ENCODE results near the gene OSM. TPM values are rescaled to one million over a fixed set of nuclear protein-coding genes. Genes with fewer than 3 reads are reported as not detected.

Gene OSM
- polyA plus RNA-seq, 1 donor (not counting 4 experiments of a cell fraction or from before 2014, with no cell fraction given) = not detected

DNA sequence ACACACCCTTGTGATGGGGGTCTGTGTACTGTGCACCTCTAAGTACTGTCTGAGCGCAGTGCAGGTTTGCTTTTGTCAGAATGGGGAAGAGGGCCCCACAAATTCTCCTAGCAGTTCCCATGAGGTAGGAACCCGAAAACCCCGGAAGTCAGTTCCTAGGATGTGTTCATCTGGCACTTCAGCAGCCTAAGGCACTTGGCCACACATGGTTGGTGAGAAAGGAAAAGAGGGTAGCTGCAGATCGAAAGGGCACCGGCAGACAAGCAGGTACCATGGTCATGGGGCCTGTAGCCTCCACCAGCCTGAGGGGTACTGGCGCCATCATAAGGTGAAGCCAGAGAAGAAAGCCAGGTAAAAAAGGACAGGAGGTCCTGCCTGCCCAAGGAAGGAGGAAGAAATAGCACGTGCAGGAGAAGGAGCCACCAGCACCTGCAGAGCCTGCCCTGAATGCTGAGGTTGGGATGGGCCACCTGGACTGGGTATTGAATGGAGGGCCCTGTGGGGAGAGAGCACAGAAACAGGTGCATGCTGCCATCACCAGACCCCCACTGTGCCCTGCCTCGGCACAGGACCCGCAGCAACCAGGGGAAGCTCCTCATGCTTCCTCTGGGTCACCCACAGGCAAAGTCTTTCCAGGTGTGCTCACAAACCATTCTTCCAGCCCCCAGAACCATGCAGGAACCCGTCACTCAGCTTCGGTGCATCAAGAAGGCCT lies 30.8 kb upstream of the OSM start:
- Histone ChIP-seq H3K4me2 (ENCODE audit: control insufficient read depth, extremely low read depth, insufficient read depth, low read depth, low read length) (no peak overlapping the region), H3K36me3 (ENCODE audit: control insufficient read depth in 2 of 2, extremely low read depth in 1 of 2, insufficient read depth in 2 of 2, low read length in 2 of 2) (peaks cover 50 to 59% of the 10 kb centered on the region in 2 experiments), H3K9me1 (ENCODE audit: control insufficient read depth, extremely low read depth, insufficient read depth, low read length) (no peaks in the 10 kb centered on the region), H3K4me1 (ENCODE audit: control insufficient read depth, extremely low read depth, insufficient read depth, low read length) (peaks cover 26% of the 10 kb centered on the region), H3K27me3 (ENCODE audit: control insufficient read depth, extremely low read depth, insufficient read depth, low read length) (no peaks in the 10 kb centered on the region), H3K27ac (ENCODE audit: control insufficient read depth, insufficient read depth, low read length) (no peak overlapping the region), H2AFZ (ENCODE audit: control insufficient read depth, low read length) (no peak overlapping the region), H3K4me3 (ENCODE audit: control insufficient read depth in 2 of 3, extremely low read depth in 1 of 3, insufficient read depth in 2 of 3, low read depth in 1 of 3, low read length in 3 of 3) (no peak overlapping the region), H3K79me2 (ENCODE audit: control insufficient read depth, insufficient read depth, low read length) (peaks cover 7% of the 10 kb centered on the region), H3K9ac (ENCODE audit: control insufficient read depth, extremely low read depth, insufficient read depth, low read length) (no peak overlapping the region), H3K9me3 (ENCODE audit: control insufficient read depth, low read depth, low read length) (no peaks in the 10 kb centered on the region), H4K20me1 (ENCODE audit: control insufficient read depth, extremely low read depth, insufficient read depth, low read length) (peaks cover 4% of the 10 kb centered on the region)
- TF ChIP-seq, protein P1, sequence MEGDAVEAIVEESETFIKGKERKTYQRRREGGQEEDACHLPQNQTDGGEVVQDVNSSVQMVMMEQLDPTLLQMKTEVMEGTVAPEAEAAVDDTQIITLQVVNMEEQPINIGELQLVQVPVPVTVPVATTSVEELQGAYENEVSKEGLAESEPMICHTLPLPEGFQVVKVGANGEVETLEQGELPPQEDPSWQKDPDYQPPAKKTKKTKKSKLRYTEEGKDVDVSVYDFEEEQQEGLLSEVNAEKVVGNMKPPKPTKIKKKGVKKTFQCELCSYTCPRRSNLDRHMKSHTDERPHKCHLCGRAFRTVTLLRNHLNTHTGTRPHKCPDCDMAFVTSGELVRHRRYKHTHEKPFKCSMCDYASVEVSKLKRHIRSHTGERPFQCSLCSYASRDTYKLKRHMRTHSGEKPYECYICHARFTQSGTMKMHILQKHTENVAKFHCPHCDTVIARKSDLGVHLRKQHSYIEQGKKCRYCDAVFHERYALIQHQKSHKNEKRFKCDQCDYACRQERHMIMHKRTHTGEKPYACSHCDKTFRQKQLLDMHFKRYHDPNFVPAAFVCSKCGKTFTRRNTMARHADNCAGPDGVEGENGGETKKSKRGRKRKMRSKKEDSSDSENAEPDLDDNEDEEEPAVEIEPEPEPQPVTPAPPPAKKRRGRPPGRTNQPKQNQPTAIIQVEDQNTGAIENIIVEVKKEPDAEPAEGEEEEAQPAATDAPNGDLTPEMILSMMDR (optimal IDR thresholded peaks at IDR 0.05 in 1 of 3, IDR thresholded peaks at IDR 0.05 in 1 of 3, conservative IDR thresholded peaks at IDR 0.05 in 1 of 3; ENCODE audit: extremely low read depth in 1 of 3, insufficient read depth in 2 of 3, low read length in 3 of 3) = no peak
- TF ChIP-seq EZH2 (IDR thresholded peaks at IDR 0.05; ENCODE audit: low read length) = no peak
- no peak for FAIRE-seq
- dilution Hi-C loops (cut with MboI; ENCODE audit: extremely low pct_ligation_motif_present, low sequenced_read_pairs) = no loop called here
- DNase-seq (ENCODE audit: low read depth, low spot score) = no peak

DNA sequence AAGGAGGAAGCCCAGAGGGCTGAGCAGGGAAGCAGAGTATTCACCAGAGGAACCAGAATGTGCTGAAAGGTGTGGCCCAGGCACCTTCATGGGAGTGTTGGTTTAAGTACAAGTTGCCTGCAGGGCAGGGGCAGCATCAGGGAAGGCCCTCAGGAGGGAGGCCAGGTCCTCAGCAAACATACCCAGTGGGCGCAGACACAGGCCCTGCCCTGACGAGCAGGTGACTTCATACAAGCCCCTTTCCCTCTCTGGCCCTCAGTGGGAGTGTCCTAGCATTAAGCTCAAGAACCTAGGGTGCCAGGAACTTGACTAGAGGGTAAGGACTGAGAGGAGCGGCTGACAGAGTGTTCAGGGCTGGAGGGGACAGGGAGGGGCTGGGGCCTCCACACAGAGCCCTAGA lies 30.2 kb upstream of the OSM start:
- no peak overlapping the region for H3K9ac ChIP-seq (ENCODE audit: control insufficient read depth, extremely low read depth, insufficient read depth, low read length)
- no peak overlapping the region for H3K27ac ChIP-seq (ENCODE audit: control insufficient read depth, insufficient read depth, low read length)
- H3K79me2 ChIP-seq (ENCODE audit: control insufficient read depth, insufficient read depth, low read length) = peaks cover 7% of the 10 kb centered on the region
- dilution Hi-C loops (cut with MboI; ENCODE audit: extremely low pct_ligation_motif_present, low sequenced_read_pairs) = no loop called here
- TF ChIP-seq EZH2 (IDR thresholded peaks at IDR 0.05; ENCODE audit: low read length) = no peak
- TF ChIP-seq, protein P1 (optimal IDR thresholded peaks at IDR 0.05 in 1 of 3, IDR thresholded peaks at IDR 0.05 in 1 of 3, conservative IDR thresholded peaks at IDR 0.05 in 1 of 3; ENCODE audit: extremely low read depth in 1 of 3, insufficient read depth in 2 of 3, low read length in 3 of 3) = no peak
- no peaks in the 10 kb centered on the region for H3K9me1 ChIP-seq (ENCODE audit: control insufficient read depth, extremely low read depth, insufficient read depth, low read length)
- no peak overlapping the region for H3K4me3 ChIP-seq (ENCODE audit: control insufficient read depth in 2 of 3, extremely low read depth in 1 of 3, insufficient read depth in 2 of 3, low read depth in 1 of 3, low read length in 3 of 3)
- peaks cover 20% of the 10 kb centered on the region for H3K4me1 ChIP-seq (ENCODE audit: control insufficient read depth, extremely low read depth, insufficient read depth, low read length)
- no peak overlapping the region for H2AFZ ChIP-seq (ENCODE audit: control insufficient read depth, low read length)
- peaks cover 53 to 61% of the 10 kb centered on the region in 2 experiments for H3K36me3 ChIP-seq (ENCODE audit: control insufficient read depth in 2 of 2, extremely low read depth in 1 of 2, insufficient read depth in 2 of 2, low read length in 2 of 2)
- FAIRE-seq (no peak), DNase-seq (ENCODE audit: low read depth, low spot score) (no peak)
- H3K9me3 ChIP-seq (ENCODE audit: control insufficient read depth, low read depth, low read length) = no peaks in the 10 kb centered on the region
- no peak overlapping the region for H3K4me2 ChIP-seq (ENCODE audit: control insufficient read depth, extremely low read depth, insufficient read depth, low read depth, low read length)
- no peaks in the 10 kb centered on the region for H3K27me3 ChIP-seq (ENCODE audit: control insufficient read depth, extremely low read depth, insufficient read depth, low read length)
- H4K20me1 ChIP-seq (ENCODE audit: control insufficient read depth, extremely low read depth, insufficient read depth, low read length) = peaks cover 4% of the 10 kb centered on the region
